ENCODE data around the gene BMAL2.

The BMAL2 gene, protein sequence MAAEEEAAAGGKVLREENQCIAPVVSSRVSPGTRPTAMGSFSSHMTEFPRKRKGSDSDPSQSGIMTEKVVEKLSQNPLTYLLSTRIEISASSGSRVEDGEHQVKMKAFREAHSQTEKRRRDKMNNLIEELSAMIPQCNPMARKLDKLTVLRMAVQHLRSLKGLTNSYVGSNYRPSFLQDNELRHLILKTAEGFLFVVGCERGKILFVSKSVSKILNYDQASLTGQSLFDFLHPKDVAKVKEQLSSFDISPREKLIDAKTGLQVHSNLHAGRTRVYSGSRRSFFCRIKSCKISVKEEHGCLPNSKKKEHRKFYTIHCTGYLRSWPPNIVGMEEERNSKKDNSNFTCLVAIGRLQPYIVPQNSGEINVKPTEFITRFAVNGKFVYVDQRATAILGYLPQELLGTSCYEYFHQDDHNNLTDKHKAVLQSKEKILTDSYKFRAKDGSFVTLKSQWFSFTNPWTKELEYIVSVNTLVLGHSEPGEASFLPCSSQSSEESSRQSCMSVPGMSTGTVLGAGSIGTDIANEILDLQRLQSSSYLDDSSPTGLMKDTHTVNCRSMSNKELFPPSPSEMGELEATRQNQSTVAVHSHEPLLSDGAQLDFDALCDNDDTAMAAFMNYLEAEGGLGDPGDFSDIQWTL

DNA sequence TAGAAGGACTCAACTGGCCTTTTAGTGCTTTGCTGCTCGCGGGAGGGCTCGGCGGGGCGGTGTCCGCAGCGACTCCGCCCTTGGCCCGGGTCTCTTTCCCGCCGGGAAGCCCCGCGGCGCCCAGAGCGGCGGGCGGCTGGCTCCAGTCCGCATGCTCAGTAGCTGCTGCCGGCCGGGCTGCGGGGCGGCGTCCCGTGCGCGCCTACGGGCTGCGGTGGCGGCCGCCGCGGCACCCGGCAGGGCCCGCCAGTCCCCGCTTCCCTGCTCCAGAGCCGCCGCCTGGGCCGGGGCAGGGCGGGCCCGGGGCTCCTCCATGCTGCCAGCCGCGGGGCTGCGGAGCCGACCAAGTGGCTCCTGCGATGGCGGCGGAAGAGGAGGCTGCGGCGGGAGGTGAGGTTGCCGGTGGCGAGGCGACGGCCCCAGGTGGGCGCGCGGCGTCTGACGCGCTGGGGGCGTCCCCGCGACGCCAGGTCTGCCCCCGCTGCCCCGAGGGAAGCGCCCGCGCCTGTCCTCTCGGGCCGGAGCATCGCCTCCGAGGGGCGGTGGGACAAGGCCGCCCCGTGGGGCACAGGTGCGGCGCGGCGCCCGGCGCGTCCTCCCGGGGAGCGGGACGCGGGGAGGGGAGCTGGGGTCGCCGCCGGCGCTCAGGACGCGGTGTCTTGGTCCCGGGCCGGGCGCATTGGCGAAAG, at the start of gene BMAL2:
Gene BMAL2 (plus strand): TSS at position 123 of the 689 bp plus-strand sequence. CDS start 237 bp downstream, at position 360.
- FAIRE-seq (no peak), DNase-seq (ENCODE audit: insufficient read length, low spot score) (no peak)

DNA sequence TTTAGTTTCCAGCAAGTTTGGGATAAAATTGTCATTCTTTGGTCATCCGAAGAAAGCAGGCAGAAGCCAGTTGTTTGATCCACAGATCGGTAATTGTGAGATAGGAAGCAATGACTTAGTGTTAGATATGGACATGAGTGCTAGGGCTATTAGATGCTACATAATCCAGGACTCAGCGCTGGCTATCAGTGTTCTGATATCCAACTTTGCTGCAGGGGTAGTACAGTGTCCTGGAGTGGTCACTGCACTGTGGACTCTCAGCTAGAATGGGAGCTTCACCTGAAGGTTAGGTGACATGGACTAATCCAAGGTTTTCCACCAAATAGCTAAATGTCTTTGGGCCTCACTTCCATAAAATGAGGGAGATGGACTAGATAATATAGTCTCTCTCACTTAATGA, 48.6 kb upstream of the BMAL2 start:
- no peak for FAIRE-seq

DNA sequence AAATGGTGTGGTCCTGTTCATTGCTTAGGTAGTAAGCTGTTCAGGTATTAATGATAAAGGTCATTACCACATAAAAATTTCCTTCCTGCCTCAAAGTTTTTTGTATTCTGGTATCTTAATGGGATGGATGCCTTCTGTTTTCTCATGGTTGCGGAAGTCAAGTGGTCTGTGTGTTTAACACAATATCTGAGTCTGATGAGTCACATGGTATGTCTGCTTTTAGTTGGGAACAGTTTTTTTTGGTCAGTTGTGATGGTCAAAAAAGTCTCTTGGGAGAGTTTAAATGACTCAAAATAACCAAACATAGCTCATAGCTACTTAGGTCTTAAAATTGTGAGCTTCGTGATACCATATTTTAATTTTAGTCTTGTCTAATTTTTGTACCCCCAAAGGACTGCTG, 47.9 kb upstream of the BMAL2 start:
- FAIRE-seq (peak; percentile 92), DNase-seq (ENCODE audit: insufficient read length, low spot score) (peak; percentile 21)

More for the DNA sequence above, 48.6 kb upstream of the BMAL2 start:
- DNase-seq (ENCODE audit: insufficient read length, low spot score): no peak

DNA sequence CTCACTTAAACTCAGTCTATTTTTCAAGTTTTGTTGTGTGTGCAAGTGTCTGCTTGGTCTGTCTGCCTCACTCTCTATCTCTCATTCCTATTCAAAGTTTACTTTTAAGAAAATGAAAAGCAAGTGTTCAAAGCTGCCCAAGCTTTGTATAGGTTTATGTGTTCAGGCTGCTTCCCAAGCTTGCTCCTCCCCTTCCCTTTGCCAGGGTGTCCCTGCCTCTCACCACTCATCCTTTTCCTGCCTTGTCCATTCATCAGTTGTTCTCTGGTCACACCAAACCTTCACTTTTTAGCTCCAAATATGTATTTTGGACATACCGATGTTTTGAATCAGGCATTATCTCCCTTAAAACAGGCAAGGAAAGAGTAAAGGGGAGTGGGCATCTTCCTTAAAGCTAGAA, 47.2 kb upstream of the BMAL2 start:
- peak; percentile 86 for FAIRE-seq

DNA sequence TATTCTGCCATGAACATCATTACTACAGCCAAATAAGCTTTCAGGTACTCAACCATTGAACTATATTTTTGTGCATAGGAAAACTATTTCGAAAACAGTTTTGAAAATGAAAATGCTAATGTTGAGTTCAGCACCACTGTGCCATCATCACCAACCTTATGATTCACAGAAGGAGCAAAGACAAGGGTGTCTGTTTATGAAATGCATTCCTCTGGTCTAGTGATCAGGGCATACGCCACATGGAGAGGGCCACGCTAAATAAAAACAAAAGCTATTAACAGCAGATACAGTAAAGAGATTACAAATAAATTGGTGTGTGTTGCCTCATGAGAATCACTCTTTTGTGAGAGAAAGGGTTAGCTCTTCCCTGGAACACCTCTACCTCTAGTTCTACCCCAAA, 43.2 kb upstream of the BMAL2 start:
- FAIRE-seq (peak; percentile 88), DNase-seq (ENCODE audit: insufficient read length, low spot score) (no peak)

More for the DNA sequence above, 47.2 kb upstream of the BMAL2 start:
- DNase-seq (ENCODE audit: insufficient read length, low spot score): no peak

DNA sequence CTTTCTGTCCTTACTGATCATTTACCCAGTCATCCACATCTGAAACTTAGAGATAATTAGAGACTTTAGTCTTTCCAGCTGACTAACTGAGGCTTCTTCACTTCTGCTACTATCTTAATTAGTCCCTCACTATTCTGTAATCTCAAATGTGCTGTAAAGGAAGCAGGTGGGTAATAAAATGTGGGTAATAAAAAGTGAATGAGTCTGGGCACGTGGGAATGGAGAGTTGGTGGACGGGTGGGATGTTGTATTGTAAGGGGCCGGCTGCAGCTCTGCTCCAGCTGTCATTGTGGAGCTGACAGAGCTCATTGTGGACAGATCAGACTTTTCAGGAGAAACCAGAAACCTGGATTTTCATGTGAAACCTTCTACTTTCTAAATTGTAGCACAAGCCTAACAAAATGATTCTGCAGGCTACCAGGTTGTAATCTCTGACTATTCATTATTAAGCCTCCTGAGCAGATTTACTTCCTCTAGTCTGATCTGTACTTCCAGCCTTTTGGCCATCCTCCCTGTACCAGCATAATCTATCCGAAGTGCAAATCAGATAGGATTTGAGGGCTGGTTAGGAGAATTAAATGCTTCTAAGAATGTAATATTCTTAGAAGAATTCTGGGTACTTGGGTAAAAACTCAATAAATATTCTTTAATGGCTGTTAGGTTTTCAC, 42.0 kb upstream of the BMAL2 start:
- FAIRE-seq: peak; percentile 89
- DNase-seq (ENCODE audit: insufficient read length, low spot score): no peak

GRCh38 chr12:27291862-27292261, 40.8 kb upstream of the BMAL2 start:
- no peak for FAIRE-seq
- no peak for DNase-seq (ENCODE audit: insufficient read length, low spot score)

DNA sequence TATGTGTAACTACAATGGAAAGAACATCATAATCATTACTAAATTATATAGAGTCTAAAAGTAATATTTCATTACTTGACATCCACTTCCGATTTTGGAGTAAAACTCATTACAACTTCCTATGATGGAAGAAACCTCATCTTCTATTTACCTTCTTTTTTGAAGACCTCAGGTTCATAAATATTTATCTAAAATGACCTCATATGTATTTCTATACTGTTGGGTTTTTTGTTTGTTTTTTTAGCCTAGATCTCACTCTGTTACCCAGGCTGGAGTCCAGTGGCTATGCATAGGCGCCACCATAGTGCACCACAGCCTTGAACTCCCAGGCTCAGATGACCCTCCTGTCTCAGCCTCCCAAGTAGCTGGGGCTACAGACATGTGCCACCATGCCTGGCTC, 39.9 kb upstream of the BMAL2 start:
- no peak for DNase-seq (ENCODE audit: insufficient read length, low spot score)
- peak; percentile 33 for FAIRE-seq

- no peak for FAIRE-seq
Measured at GRCh38 chr12:27293463-27293862, 39.2 kb upstream of the BMAL2 start.

DNA sequence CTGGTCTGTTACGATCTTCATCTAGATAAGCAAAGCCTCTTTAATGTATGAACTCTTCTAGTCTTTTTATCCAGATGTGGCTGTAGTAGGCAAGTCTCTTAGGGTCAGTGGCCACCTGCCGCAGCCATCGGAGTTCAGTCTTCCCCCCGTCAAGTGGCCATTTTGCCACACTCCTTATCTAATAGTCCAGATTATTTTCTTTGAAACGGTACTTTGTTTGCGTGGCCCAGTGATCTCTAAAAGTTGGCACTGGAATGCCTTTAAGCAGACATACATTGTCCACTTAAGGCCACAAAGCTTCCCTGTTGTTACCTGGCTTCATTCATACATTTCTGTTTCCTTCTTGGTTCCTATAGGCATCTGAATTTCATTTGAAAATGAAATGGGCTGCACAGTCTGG, 36.0 kb upstream of the BMAL2 start:
- DNase-seq (ENCODE audit: insufficient read length, low spot score) (no peak), FAIRE-seq (no peak)

More at GRCh38 chr12:27293463-27293862, 39.2 kb upstream of the BMAL2 start:
- no peak for DNase-seq (ENCODE audit: insufficient read length, low spot score)

- FAIRE-seq (no peak), DNase-seq (ENCODE audit: insufficient read length, low spot score) (no peak)
Measured at GRCh38 chr12:27297566-27297965, 35.1 kb upstream of the BMAL2 start.

GRCh38 chr12:27299102-27299501, 33.5 kb upstream of the BMAL2 start:
- FAIRE-seq: no peak
- no peak for DNase-seq (ENCODE audit: insufficient read length, low spot score)

DNA sequence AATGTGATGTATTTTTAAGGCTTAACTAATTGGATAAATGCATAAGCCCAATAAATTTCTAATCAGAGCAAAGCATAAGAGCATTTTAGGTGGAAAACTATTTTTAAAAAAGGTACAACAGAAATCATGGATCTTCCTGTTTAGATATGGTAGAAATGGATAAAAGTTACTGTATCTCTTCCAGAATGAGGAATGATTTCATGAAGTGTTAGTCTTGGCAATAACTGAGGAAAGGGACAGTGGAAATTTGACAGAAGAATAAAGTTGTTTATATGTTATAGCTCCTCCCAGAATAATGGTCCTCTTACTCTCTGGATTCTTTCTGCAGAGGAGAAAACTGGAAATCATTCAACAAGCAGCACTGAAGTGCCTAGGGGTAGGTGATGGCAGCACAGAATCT, 32.4 kb upstream of the BMAL2 start:
- DNase-seq (ENCODE audit: insufficient read length, low spot score): no peak
- peak; percentile 66 for FAIRE-seq

- DNase-seq (ENCODE audit: insufficient read length, low spot score) (no peak), FAIRE-seq (no peak)
Measured at GRCh38 chr12:27303139-27304111, 29.2 kb upstream of the BMAL2 start.

GRCh38 chr12:27304856-27305255, 27.8 kb upstream of the BMAL2 start:
- DNase-seq (ENCODE audit: insufficient read length, low spot score) (no peak), FAIRE-seq (peak; percentile 83)

DNA sequence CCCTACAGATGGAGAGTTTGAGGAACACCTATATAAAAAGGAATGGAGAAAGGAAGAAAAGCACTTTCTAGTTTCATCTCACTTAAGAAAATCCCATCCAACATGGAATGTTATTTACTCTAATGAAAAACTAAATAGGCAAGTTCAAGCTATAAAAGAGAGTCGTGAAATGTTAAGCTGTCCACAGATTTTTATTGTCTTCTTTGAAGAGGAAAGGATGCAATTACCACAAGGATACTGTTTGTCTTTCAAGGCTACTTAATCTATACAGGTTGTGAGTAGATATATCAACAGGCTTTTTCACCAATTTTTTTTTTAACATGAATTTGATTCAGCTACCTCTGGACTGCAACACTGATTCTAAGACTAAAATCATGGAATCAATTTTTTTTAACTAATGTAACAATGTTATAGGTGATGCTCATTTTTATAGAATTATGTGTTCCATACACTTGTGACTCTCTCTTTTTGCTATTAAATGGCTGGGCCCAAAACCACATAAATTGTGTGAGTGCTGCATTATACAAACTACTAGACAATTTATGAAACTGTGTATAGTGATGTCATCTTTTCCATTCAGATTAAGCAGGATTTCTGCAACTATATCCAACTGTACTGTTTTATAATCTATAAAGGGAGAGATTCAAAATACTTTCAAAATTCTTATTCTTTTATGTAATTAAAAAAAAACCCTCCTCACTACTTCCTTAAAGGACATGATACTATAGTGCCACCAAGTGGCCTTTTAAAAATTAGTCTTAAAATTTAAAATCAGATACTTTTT, 26.8 kb upstream of the BMAL2 start:
- DNase-seq (ENCODE audit: insufficient read length, low spot score) (no peak), FAIRE-seq (peak; percentile 95)

DNA sequence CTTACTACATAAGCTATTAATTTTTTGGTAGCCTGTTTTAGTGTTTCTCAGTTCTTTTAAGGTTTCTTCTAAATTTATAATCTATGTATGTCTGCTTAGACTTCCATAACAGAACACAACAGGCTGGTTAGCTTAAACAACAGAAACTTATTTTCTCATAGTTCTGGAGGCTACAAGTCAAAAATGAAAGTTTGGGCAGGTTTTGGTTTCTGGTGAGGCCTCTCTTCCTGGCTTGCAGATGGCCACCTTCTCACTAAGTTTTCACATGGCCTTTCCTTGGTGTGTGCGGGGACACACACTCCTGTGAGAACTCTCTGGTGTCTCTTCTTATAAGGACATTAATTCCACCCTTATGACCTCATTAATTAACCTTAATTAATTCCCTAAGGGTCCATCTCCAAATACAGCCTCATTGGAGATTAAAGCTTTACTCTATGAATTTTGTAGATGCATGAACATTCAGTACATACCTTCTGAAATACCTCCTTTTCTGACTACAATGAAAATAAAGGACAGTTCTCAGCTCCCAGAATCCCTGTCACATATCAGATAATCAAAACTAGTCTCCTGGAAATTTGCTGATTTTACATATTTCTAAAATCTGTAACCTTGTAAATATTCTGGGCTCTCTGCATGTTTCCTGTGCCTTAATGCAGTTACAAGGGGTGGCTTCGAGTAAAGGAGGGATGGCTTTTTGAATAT, 23.2 kb upstream of the BMAL2 start:
- peak; percentile 94 for FAIRE-seq
- DNase-seq (ENCODE audit: insufficient read length, low spot score): no peak

GRCh38 chr12:27309995-27310315, 22.7 kb upstream of the BMAL2 start:
- FAIRE-seq (peak; percentile 81), DNase-seq (ENCODE audit: insufficient read length, low spot score) (no peak)

DNA sequence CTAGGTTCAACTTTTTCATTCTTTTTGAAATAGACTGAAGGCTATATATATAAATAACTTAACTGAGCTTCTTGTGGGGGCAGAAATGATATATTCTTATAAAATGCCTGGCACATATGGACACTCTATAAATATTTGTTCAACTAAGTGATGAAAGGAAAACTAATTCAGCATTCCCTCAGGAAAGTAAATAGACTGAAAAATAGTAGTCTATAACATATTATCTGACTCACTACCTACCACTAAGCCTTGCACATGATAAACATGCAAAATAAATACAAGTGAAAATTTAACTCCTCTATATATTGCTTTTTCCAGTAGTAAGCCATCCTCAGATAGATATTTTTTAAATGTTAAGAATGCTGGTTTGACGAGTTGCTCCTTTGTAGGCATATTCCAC, 15.7 kb upstream of the BMAL2 start:
- FAIRE-seq (peak; percentile 26), DNase-seq (ENCODE audit: insufficient read length, low spot score) (no peak)
